ENCODE data around the gene SPEG.

Gene SPEG

GRCh38 chr2:219526320-219527075 is 91.9 kb downstream of the SPEG start:
- no peak for DNase-seq (ENCODE audit: low read depth in 2 of 2, low spot score in 1 of 2)

- DNase-seq (ENCODE audit: low read depth in 2 of 2, low spot score in 1 of 2), result no peak
These were observed 92.4 kb downstream of the SPEG start for GRCh38 chr2:219527076-219527394.

- no peak for DNase-seq (ENCODE audit: low read depth in 2 of 2, low spot score in 1 of 2)
These were observed 92.8 kb downstream of the SPEG start for GRCh38 chr2:219527472-219527871.

- peak; percentile 62 to 77 for DNase-seq (ENCODE audit: low read depth in 2 of 2, low spot score in 1 of 2)
These were observed 95.7 kb downstream of the SPEG start for GRCh38 chr2:219530048-219530963.

GRCh38 chr2:219531639-219532377 is 97.2 kb downstream of the SPEG start:
- no peak for DNase-seq (ENCODE audit: low read depth in 2 of 2, low spot score in 1 of 2)

- no peak for DNase-seq (ENCODE audit: low read depth in 2 of 2, low spot score in 1 of 2)
These were observed 97.7 kb downstream of the SPEG start for GRCh38 chr2:219532378-219532649.

GRCh38 chr2:219533930-219534661 is 99.5 kb downstream of the SPEG start:
- no peak for DNase-seq (ENCODE audit: low read depth in 2 of 2, low spot score in 1 of 2)

GRCh38 chr2:219536425-219536824 is 101.8 kb downstream of the SPEG start:
- DNase-seq (ENCODE audit: low read depth in 2 of 2, low spot score in 1 of 2), result no peak

- DNase-seq (ENCODE audit: low read depth in 2 of 2, low spot score in 1 of 2), result no peak
These were observed 102.3 kb downstream of the SPEG start for GRCh38 chr2:219536967-219537366.

GRCh38 chr2:219537657-219538488 is 103.2 kb downstream of the SPEG start:
- DNase-seq (ENCODE audit: low read depth in 2 of 2, low spot score in 1 of 2), result no peak

- DNase-seq (ENCODE audit: low read depth in 2 of 2, low spot score in 1 of 2), result no peak
These were observed 103.9 kb downstream of the SPEG start for GRCh38 chr2:219538504-219538951.

- no peak for DNase-seq (ENCODE audit: low read depth in 2 of 2, low spot score in 1 of 2)
These were observed 104.5 kb downstream of the SPEG start for GRCh38 chr2:219538956-219539788.

- DNase-seq (ENCODE audit: low read depth in 2 of 2, low spot score in 1 of 2), result no peak
These were observed 105.5 kb downstream of the SPEG start for GRCh38 chr2:219539926-219540678.

- DNase-seq (ENCODE audit: low read depth in 2 of 2, low spot score in 1 of 2), result no peak
These were observed 106.3 kb downstream of the SPEG start for GRCh38 chr2:219540784-219541504.

- peak; percentile 60 to 69 for DNase-seq (ENCODE audit: low read depth in 2 of 2, low spot score in 1 of 2)
These were observed 107.1 kb downstream of the SPEG start for GRCh38 chr2:219541611-219542180.

GRCh38 chr2:219542931-219543595 is 108.4 kb downstream of the SPEG start:
- DNase-seq (ENCODE audit: low read depth in 2 of 2, low spot score in 1 of 2), result no peak
